ENCODE results near the gene GPR137B.

GPR137B gene

DNA sequence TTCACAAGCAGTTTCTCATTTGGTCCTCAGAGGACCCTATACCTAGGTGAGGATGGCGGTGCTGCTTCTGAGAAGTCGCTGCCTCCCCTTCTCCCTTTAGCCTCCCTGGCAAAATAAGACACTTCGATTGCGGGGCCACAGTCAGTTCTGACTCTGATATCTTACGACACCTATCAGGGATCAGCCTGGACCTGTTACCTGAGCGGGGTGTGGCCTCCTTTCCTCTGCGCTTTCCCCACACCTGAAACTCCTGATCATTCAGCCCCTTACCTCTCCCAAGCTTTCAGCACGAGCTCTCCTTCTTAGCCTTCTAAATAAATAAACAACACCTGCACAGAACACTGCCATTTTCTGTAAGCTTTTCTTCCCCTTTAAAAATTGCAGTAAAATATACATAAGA lies 24.6 kb upstream of the GPR137B start:
- DNase-seq, result no peak

DNA sequence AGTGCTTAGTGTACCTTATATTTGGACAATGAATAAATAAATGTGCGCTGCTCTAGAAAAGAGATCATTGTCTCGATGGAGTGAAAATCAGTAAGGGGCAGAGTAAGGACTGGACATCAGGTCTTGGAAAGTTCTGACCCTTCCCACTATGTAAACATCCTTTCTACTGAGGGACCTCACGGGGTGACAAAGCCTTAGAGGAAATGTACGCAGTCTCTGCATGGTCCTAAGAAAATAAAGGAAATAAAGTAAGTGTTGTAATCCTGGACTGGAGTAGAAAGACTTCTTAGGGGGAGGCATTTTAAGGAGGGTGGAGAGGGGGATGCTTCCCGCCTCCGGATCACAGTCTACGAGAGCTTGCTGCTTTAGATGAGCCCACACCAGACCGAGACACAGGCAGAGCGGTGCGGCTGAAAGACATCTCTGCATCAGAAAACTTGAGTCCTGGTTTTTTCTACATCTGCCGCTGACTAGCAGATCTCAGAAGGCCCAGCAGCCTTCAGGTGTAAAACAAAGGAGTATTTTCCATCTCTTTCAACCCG lies 22.3 kb upstream of the GPR137B start:
- no peak for DNase-seq

DNA sequence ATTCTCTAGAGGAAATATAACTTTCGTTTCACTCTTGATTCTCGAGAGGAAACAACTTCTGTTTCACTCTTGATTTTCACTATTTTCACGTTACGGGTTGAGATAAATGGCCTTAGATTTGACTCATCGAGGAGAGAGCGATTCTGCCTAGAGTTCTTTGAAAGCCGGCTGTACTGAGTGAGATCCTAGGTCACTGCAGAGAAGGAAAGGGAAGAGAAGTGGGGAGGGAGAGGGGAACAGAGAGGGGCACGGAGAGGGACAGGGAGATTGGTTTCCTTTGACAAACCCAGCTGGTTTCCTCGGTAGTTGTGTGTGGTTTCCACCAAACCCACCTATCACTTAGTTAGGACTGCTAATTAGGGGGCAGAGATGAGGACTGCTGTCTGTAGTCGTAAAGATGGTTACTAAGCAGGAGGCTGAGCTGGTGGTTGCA lies 21.6 kb upstream of the GPR137B start:
- DNase-seq, result no peak

DNA sequence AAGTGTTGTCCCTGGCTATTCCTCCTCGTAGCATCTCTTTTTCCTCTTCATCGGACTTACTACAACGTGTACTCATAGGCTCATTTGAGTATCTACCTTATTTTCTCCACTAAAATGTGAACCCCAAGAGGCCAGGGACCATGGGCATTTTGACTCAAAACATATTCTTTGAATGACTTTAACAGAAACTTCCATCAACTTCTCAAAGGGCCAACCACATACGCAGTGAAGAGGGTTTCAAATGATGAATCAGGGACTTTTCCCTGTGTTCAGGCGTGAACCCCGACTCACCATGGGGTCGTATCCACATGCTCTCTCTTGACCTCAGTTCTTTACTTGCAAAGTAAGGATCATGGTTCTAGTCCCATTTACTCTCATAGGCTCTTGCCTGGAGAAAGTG lies 20.2 kb upstream of the GPR137B start:
- DNase-seq, result no peak

- no peak for DNase-seq
Measured at GRCh38 chr1:236123563-236123962, 18.8 kb upstream of the GPR137B start.

GRCh38 chr1:236124965-236125364 lies 17.4 kb upstream of the GPR137B start:
- DNase-seq, result peak; percentile 55

GRCh38 chr1:236127045-236127444 lies 15.3 kb upstream of the GPR137B start:
- no peak for DNase-seq

DNA sequence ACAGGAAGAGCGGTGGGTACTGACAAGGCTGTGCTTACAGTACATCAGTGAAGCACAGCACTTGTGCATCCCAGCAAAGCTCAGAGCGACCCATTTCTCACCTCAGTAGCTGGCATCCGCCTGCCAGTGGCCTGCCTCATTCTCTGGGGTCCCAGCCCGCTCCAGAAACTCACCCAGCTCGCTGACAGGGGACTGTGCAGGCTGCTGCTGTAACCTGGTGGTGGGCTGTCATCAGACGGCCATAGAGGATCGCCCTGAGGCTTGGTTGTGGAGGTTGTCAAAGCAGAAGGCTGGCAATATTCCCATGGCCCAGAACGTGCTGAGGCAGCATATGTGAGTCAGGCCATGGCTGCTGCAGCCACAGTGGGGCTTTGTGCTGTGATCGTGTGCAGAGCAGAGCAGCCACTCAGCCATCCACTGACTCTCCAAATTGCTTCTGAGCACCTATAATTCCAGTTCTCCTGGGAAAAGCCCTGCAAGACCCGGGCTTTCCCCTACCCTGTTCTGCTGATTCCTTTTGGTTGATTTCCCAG lies 13.6 kb upstream of the GPR137B start:
- DNase-seq, result no peak

DNA sequence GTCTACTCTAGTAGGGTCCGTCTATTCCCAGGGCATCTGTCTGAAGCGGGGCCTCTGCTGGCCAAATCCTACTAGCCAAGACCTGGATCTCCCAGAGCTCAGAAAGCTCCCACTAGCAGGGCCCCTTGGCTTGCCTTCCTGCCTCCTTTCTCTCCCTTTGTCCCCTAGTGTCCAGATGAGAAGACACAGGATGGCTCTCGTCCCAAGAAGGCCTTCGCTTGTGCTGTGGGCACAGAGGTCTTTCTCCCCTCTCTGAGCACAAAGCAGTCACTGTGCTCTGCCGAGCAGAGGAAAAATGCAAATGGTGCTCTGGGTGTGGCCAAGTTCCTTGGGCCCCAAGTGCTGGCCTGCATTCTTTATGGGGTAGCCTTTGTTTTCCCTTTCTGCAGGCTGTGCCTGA lies 13.0 kb upstream of the GPR137B start:
- DNase-seq, result no peak

- no peak for DNase-seq
Measured at GRCh38 chr1:236130372-236130771, 12.0 kb upstream of the GPR137B start.

DNA sequence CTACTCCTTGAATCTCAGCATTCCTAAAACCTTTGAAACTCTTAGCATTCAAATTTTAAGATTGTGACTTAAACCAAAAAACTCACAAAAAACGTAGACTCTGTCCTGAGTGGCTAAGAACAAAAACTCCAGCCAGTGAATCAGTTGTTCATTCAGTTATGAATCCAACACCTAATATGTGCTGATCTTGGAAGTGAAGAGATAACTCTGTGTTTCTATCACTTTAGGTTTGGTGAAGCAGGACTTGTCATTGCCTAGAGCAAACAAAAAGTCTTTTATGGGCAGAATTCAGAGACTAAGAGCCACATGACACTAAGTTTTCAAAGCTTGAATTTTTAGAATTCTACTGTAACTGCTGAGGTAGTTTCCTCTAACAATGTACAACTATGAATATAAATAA lies 10.4 kb upstream of the GPR137B start:
- no peak for DNase-seq

DNA sequence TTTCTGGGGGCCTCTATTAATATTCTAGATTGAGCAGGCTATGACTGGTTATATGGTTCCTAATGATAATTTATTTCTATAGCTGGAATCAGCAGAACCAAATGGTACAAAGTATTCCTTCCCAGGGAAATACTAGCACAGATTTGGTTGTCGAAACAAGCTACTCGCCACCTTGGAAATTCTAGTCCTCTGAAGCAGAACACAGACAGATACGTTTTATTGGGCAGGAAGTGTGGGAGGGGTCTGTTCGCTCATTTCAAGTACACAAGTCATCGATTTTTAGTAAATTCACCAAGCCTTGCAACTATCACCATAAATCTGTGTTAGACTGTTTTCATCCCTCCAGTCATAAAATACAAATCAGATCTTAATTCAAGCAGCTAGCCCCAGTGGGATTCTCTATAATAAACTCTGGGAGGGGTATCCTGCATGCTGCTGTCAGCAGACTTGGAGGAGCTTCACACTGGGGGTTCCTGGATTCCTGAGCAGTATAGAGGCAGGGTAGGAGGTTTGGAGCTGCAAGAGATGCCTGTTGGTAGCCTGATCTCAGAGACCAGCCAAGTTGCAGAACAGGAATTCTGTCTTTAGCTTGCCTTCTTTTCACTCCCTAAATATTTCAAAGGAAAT lies 9.8 kb upstream of the GPR137B start:
- no peak for DNase-seq

- DNase-seq, result no peak
Measured at GRCh38 chr1:236133339-236133738, 9.0 kb upstream of the GPR137B start.

- DNase-seq, result no peak
Measured at GRCh38 chr1:236133802-236134201, 8.5 kb upstream of the GPR137B start.

GRCh38 chr1:236137285-236137852 lies 5.0 kb upstream of the GPR137B start:
- peak; percentile 27 for DNase-seq

GRCh38 chr1:236139495-236139894 lies 2.8 kb upstream of the GPR137B start:
- no peak for DNase-seq

- no peak for DNase-seq
Measured at GRCh38 chr1:236140705-236141446, 1.5 kb upstream of the GPR137B start.

DNA sequence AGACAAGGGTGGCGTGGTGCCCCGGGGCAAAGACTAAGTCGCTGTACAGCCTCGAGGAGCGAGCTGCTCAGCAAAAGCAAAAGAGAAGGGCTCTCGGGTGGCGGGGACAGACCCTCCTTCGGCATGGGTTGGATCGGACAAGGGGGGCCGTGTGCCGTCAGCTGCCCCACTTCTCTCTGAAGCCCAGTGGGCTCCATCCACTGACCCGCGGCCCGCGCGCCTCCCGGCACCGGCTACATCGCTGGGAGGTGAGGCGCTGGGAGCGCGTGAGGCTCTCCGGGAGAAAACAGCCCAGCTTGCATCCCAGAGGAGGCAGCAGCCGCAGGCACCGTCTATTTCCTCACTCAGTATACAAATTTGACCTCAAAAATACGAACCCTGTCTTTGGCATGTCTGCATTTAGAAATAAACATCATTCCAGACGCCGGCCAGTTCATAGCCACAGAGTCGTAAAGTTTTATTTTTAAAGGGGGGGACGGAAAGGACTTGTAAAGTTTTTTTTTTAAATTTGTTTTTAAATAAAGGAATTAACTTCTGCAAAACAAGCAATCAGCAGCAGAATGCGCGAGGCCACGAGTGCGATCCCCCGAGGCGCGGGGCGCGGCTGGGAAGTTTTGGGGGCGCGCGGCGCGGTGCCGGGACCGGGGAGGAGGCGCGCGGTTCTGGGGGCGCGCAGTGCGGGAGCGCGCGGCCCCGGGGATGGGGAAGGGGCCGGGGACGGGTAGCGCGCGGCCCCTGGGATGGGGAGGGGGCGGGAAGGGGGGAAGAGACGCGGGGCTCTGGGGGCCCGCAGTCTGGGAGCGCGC lies 689 bp upstream of the GPR137B start:
- peak; percentile 40 for DNase-seq

GRCh38 chr1:236143104-236143948 lies 987 bp downstream of the GPR137B start:
- peak; percentile 61 for DNase-seq

DNA sequence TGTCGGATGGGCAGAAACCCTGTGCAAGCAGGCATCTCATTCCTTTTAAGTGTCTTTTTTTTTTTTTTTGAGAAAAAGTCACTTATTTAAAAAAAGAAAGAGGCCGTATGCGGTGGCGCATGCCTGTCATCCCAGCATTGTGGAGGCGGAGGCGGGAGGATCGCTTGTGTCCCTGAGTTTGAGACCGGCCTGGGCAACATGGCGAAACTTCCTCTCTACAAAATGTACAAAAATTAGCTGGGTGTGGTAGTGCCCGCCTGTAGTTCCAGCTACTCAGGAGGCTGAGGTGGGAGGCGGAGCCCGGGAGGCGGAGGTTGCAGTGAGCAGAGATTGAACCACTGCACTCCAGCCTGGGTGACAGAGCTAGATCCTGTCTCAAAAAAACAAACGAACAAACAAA lies 1.7 kb downstream of the GPR137B start:
- DNase-seq, result no peak

GRCh38 chr1:236144446-236145150 lies 2.3 kb downstream of the GPR137B start:
- DNase-seq, result no peak
